OCI-LY7 (cell line): ENCODE data around the gene FOXP1.

Experiments used
- EZH2phosphoT487 ChIP-seq: fragments of 200-600 bp; sonication (generic); IDR thresholded peaks from 2 replicates; pipeline ENCODE4 v1.6.1; 2018; ENCODE audit warnings: low read depth, borderline replicate concordance, mild to moderate bottlenecking, mixed run types, antibody characterized with exemption, low read length, moderate library complexity, mixed read lengths
- TF ChIP-seq, protein P1 (sequence below): fragments of 200-600 bp; sonication (generic); conservative IDR thresholded peaks from 2 replicates; pipeline ENCODE4 v1.5.1; 2014; ENCODE audit warnings: mild to moderate bottlenecking, antibody characterized with exemption, low read length, moderate library complexity, mixed read lengths

DNA sequence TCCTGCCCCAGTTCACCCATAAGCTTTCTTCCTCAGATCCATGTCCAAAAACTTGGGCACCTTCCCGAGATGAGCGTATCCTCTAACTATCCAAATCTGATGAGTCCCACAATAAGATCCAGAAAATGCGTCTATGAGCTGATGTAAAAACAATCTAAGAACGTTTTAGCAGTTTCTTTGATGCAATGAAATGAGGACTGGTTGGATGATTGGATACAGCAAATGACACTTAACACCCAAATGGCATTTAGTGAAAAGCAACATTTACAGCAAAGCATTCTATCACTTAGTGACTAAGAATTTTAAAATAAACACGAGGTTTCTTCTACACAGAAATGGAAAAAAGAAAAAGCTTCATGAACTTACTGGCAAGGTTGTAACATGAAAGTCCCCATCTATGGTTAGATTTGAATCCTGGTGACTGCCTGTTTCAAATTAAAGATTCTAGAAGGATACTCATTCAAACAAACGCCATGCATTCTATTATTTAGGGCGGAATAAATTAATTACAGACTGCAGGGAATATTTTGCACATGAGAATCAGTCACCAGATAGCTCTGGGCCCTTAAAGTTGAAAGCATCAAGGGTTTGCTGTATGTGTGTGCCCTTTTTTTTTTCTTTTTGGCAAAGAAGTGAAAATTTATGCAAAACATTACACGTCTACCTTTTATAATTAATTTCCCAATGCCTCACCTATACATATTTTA lies 598.6 kb downstream of the FOXP1 start:
- TF ChIP-seq, protein P1, sequence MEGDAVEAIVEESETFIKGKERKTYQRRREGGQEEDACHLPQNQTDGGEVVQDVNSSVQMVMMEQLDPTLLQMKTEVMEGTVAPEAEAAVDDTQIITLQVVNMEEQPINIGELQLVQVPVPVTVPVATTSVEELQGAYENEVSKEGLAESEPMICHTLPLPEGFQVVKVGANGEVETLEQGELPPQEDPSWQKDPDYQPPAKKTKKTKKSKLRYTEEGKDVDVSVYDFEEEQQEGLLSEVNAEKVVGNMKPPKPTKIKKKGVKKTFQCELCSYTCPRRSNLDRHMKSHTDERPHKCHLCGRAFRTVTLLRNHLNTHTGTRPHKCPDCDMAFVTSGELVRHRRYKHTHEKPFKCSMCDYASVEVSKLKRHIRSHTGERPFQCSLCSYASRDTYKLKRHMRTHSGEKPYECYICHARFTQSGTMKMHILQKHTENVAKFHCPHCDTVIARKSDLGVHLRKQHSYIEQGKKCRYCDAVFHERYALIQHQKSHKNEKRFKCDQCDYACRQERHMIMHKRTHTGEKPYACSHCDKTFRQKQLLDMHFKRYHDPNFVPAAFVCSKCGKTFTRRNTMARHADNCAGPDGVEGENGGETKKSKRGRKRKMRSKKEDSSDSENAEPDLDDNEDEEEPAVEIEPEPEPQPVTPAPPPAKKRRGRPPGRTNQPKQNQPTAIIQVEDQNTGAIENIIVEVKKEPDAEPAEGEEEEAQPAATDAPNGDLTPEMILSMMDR = no peak
- no peak for TF ChIP-seq EZH2phosphoT487
